Measurements from ENCODE around the gene ZNF579. TPM values are rescaled to one million over a fixed set of nuclear protein-coding genes. Genes with fewer than 3 reads are reported as not detected.

ZNF579 gene
- total RNA-seq, 1 experiment from 2014 or later, result 13.5 TPM

DNA sequence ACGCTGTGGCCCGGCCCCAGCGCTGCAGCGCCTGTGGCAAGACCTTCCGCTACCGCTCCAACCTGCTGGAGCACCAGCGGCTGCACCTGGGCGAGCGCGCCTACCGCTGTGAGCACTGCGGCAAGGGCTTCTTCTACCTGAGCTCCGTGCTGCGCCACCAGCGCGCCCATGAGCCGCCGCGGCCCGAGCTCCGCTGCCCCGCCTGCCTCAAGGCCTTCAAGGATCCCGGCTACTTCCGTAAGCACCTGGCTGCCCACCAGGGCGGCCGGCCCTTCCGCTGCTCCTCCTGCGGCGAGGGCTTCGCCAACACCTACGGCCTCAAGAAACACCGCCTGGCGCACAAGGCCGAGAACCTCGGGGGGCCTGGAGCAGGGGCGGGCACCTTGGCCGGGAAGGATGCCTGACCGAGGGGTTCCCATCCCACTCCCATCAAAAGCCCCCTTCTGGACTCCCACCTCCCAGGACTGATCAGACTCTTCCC, 35.8 kb upstream of the ZNF579 start:
- no peaks in the 10 kb centered on the region; the same call in 1 of the 2 replicates for H3K36me3 ChIP-seq (ENCODE audit: low read depth, low read length)
- intact Hi-C loops (cut with micrococcal nuclease), result no loop called here
- H3K4me2 ChIP-seq (ENCODE audit: low read length), result no peak overlapping the region
- H3K4me1 ChIP-seq (ENCODE audit: insufficient read depth, low read length), result no peaks in the 10 kb centered on the region
- H3K9me3 ChIP-seq (ENCODE audit: low read length), result no peaks in the 10 kb centered on the region
- H3F3A ChIP-seq (ENCODE audit: low read length, unreplicated experiment), result no peaks in the 10 kb centered on the region
- H2AFZ ChIP-seq (ENCODE audit: low read length), result no peak overlapping the region
- ATAC-seq, result no peak
- H3K79me2 ChIP-seq (ENCODE audit: low read length), result peaks cover 5% of the 10 kb centered on the region; the same call in 1 of the 2 replicates
- no peak for DNase-seq
- no peaks in the 10 kb centered on the region; the same call in 1 of the 2 replicates for H4K20me1 ChIP-seq (ENCODE audit: low read length)
- H3K9me2 ChIP-seq (replicated peaks; ENCODE audit: low read length), result no peaks in the 10 kb centered on the region
- H3K9ac ChIP-seq (ENCODE audit: low read length), result no peak overlapping the region
- ChIA-PET CTCF (no interaction called here), POLR2A (ENCODE audit: unreplicated experiment) (no interaction called here)
- no peaks in the 10 kb centered on the region for H3K27me3 ChIP-seq (ENCODE audit: low read length)
- H3K4me3 ChIP-seq (ENCODE audit: low read length), result no peak overlapping the region
- no TSS peak for BruUV-seq (replicated peaks)
- H3K27ac ChIP-seq (ENCODE audit: low read length), result no peak overlapping the region
- TF ChIP-seq, protein P1, sequence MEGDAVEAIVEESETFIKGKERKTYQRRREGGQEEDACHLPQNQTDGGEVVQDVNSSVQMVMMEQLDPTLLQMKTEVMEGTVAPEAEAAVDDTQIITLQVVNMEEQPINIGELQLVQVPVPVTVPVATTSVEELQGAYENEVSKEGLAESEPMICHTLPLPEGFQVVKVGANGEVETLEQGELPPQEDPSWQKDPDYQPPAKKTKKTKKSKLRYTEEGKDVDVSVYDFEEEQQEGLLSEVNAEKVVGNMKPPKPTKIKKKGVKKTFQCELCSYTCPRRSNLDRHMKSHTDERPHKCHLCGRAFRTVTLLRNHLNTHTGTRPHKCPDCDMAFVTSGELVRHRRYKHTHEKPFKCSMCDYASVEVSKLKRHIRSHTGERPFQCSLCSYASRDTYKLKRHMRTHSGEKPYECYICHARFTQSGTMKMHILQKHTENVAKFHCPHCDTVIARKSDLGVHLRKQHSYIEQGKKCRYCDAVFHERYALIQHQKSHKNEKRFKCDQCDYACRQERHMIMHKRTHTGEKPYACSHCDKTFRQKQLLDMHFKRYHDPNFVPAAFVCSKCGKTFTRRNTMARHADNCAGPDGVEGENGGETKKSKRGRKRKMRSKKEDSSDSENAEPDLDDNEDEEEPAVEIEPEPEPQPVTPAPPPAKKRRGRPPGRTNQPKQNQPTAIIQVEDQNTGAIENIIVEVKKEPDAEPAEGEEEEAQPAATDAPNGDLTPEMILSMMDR (conservative IDR thresholded peaks at IDR 0.05; ENCODE audit: low read depth, low read length), result no peak
- TF ChIP-seq EZH2 (IDR thresholded peaks at IDR 0.05; ENCODE audit: low read length, unreplicated experiment), result no peak
- TF ChIP-seq EZH2phosphoT487 (IDR thresholded peaks at IDR 0.05; ENCODE audit: borderline replicate concordance, low read length), result no peak

DNA sequence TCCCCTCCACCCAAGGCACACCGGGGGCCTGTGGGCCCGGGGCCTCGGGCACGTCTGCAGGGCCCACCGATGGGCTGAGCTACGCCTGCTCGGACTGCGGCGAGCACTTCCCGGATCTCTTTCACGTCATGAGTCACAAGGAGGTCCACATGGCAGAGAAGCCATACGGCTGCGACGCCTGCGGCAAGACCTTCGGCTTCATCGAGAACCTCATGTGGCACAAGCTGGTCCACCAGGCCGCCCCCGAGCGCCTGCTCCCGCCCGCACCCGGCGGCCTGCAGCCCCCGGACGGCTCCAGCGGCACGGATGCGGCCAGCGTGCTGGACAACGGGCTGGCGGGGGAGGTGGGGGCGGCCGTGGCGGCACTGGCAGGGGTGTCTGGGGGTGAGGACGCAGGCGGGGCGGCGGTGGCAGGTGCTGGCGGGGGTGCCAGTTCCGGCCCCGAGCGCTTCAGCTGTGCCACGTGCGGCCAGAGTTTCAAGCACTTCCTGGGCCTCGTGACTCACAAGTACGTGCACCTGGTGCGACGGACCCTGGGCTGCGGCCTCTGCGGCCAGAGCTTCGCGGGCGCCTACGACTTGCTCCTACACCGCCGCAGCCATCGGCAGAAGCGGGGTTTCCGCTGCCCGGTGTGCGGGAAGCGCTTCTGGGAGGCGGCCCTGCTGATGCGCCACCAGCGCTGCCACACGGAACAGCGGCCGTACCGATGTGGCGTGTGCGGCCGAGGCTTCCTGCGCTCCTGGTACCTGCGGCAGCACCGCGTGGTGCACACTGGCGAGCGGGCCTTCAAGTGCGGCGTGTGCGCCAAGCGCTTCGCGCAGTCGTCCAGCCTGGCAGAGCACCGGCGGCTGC, 35.1 kb upstream of the ZNF579 start:
- BruUV-seq (replicated peaks), result no TSS peak
- no peak overlapping the region for H2AFZ ChIP-seq (ENCODE audit: low read length)
- H3K36me3 ChIP-seq (ENCODE audit: low read depth, low read length), result no peaks in the 10 kb centered on the region; the same call in 1 of the 2 replicates
- ChIA-PET CTCF (no interaction called here), POLR2A (ENCODE audit: unreplicated experiment) (no interaction called here)
- DNase-seq (no peak), ATAC-seq (no peak)
- no peaks in the 10 kb centered on the region for H3K27me3 ChIP-seq (ENCODE audit: low read length)
- H3F3A ChIP-seq (ENCODE audit: low read length, unreplicated experiment), result no peaks in the 10 kb centered on the region
- H3K9me2 ChIP-seq (replicated peaks; ENCODE audit: low read length), result no peaks in the 10 kb centered on the region
- peaks cover 8% of the 10 kb centered on the region; the same call in 1 of the 2 replicates for H3K79me2 ChIP-seq (ENCODE audit: low read length)
- H3K27ac ChIP-seq (ENCODE audit: low read length), result no peak overlapping the region
- H3K4me1 ChIP-seq (ENCODE audit: insufficient read depth, low read length), result no peaks in the 10 kb centered on the region
- TF ChIP-seq EZH2phosphoT487 (IDR thresholded peaks at IDR 0.05; ENCODE audit: borderline replicate concordance, low read length) (no peak), EZH2 (IDR thresholded peaks at IDR 0.05; ENCODE audit: low read length, unreplicated experiment) (no peak)
- TF ChIP-seq, protein P1 (conservative IDR thresholded peaks at IDR 0.05; ENCODE audit: low read depth, low read length), result no peak
- H3K4me2 ChIP-seq (ENCODE audit: low read length), result no peak overlapping the region
- H3K9me3 ChIP-seq (ENCODE audit: low read length), result no peaks in the 10 kb centered on the region
- no peak overlapping the region for H3K9ac ChIP-seq (ENCODE audit: low read length)
- intact Hi-C loops (cut with micrococcal nuclease), result no loop called here
- H4K20me1 ChIP-seq (ENCODE audit: low read length), result no peaks in the 10 kb centered on the region; the same call in 1 of the 2 replicates
- no peak overlapping the region for H3K4me3 ChIP-seq (ENCODE audit: low read length)
